ENCODE results near the gene CYTH2.
A peak's percentile ranks its signal among the peaks of the same experiment; 100 is the strongest.

The CYTH2 gene

DNA sequence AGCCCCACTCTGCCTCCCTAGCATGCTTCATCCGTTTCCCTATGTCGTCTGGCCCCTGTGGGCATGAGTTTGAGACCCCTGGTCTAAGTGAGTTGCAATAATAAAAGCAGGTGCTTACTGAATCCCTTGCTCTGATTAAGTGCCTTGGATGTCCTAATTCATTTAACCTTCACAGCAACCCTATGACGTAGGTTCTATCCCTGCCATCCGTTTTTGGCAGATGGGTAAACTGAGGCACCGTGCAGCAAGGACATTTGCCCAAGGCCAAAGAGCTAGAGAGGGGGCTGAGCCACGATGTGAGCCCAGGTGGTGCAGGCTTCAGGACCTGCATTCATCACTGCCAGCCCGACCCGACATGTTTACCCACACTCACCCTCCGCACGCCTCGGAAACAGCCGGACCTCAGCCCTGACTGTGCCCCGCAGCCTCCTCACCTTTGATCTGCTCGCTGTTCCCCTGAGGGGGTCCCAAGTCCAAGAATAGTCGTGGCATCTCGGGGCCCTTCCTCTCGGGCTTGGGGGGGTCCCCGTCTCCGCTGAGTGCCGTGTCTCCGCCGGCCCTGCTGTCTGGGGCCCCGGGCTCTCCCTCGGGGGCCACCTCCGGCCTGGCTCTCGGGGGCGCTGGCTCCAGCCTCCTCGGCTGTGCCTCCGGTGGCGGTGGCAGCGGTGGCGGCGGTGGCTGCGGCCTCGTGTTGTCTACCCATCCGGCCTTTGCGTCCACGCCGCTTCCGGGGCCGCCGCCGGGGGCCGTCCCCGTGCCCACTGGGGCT, 28.0 kb downstream of the CYTH2 start:
- DNase-seq, result no peak

GRCh38 chr19:48497728-48498594, 28.8 kb downstream of the CYTH2 start:
- DNase-seq, result no peak

DNA sequence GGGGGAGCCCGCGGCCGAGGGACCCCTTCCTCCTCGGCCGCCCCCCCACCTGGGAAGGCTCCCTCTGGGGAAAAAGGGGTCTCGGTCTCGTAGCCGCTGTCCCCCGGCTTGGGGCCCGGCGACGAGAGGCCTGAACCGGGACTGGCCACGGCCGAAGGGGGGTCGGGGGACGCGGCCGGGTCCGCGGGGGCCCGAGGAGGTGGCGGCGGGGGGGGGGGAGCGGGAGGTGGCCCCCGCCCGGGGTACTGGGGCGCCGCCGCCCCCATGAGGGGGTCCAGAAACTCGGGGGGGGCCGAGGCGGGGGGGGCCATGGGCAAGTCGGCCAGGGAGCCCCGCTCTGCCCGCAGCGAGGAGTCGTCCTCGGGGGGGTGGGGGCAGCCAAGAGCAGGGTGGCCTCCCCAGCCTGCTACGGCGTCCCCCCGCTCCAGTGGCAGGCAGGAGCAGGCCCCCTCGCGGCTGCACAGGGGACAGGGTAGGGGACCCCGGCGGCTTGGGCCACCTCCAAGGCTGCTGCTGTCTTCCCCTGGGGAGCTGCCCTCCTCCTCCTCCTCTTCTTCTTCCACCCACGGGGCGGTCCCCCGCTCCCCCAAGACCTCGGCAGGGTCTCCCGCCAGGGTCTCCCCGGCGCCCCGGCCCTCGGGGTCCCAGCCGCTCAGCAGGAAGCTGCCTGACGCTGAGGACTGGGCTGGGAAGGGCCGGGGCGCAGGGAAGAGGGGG, 29.6 kb downstream of the CYTH2 start:
- no peak for DNase-seq

GRCh38 chr19:48499316-48500090, 30.3 kb downstream of the CYTH2 start:
- no peak for DNase-seq

DNA sequence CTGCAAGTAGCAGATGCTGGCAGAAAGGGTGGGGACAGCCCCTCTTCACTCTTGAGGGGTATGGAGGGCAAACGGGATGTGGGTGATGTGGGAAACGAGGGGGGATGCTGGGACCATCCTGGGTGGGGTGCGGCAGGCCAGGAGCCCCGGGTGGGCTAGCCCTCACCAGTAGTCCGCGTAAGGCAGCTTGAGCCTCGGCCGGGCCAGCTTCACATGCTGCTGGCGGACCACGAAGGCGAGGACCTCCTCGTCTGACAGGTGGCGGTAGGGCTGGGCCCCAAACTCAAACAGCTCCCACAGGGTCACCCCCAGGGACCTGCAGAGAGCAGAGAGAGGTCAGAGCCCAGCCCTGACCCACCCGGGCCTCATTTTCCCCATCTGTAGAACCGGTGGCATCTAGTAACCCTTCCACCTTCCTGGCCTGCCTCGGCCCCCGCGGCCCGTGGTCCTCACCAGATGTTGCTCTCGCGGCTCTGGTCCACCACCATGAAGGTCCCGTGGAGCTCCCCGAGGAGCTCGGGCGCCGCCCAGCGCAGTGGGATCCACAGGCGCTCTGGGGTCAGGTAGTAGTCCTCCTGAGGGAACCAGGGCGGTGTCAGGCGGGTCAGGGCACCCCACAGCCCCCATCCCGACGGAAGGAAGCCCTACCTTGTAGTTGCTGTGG, 31.8 kb downstream of the CYTH2 start:
- no peak for DNase-seq

GRCh38 chr19:48501494-48502349, 32.6 kb downstream of the CYTH2 start:
- DNase-seq, result peak; percentile 84

DNA sequence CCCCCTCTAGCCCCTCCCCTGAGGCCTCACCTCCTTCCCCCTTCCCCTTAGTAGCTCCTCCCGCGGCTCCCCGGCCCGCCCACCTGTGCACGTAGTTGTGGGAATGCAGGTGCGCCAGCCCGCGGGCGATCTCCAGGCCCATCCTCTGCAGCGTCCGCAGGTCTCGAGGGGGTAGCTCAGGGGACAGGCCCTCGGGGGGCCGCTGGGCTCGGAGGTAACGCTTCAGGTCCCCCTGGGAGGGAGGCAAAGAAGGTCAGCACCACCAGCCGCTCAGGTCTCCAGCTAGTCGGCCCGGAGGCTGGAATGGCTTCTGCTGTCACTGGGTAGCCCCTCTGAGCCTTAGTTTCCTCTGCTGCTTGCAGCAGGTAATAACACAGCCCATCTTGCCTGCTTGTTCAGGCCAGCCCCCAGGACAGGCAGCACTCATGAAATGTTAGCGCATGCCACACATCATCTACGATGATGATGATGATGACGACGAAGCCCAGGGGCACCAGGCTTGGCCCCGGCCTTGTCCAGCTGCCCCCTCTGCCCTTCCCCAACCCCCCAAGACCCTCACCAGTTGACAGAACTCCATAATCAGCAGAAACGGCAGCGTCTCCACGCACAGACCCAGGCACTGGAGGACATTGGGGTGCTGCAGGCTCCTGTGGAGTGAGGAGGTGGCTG, 33.3 kb downstream of the CYTH2 start:
- no peak for DNase-seq

DNA sequence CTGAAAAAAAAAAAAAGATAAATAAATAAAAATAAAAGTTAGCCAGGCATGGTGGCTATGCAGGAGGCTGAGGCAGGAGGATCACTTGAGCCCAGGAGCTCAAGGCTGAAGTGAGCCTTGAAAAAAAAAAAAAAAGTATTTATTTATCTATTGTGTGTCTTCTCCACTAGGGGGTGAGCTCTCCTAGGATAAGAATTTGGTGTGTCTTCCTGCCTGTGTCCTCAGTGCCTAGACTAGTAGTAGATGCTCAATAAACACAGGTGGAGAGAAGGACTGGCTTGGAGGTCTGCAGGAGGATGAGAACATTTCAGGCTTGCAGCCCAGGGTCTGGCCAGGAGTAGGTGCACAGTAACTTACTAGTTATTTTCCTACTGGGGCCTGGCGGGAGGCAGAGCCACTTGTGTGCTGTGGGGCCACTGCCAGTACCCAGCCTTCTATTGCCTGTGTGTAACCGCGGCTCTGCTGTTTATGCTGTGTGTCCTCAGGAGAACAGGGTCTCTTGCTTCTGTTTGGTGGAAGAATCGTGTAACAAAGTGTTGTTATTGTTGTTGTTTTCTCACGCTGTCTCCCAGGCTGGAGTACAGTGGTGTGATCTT, 37.1 kb downstream of the CYTH2 start:
- no peak for DNase-seq

DNA sequence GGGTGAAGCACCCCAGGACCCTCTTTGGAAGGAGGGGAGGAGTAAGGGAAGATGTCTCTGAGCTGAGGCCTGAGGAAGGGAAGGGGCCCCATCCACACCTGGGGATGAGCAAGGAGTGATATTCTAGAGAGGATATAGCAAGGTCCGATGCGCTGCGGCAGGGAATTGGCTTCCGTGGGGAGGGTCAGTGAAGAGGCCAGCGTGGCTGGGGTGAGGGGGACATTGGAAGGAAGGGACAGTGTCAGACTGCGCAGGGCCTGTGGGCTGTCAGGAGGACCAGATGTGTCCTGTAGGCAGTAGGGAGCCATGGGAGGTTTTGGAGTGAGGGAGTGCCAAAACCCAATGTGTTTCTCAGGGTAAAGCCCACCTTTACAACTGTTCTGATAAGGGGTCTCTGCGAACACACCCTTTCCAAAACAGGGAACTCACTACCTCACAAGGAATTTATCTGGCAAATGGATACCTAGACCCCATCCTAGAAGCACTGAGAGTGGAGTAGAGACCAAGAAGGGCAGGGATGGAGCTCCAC, 38.8 kb downstream of the CYTH2 start:
- no peak for DNase-seq

DNA sequence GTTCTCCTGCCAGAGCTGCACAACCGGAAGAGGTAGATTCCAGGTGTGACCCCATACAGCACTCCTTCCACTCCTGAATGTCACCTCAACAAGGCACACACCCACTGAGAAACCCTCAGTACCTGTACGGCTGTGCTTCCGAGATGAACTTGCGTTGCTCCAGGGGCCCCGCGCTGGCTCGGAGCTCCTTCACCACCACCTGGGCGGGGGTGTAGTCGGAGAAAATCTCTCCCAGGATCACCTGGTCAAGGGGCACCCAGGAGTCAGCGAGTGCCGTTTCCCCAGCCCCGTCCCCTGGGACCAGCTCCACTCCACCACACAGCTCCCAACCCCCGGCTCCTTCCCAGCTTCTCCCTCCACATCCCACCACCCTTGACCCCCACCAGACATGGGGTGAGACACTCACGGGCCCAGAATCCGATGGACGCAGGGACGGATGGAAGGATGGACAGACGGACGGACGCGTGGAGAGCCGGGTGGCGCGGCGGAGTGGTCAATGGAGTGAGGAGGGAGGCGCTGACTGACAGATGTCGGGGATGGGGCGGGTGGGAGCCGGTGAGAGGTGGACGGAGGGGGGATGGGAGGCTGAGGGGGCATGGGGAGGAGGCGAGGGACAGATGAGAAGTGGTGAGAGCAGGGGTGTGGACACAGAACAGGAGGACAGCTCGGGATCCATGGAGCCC, 39.7 kb downstream of the CYTH2 start:
- DNase-seq, result no peak

DNA sequence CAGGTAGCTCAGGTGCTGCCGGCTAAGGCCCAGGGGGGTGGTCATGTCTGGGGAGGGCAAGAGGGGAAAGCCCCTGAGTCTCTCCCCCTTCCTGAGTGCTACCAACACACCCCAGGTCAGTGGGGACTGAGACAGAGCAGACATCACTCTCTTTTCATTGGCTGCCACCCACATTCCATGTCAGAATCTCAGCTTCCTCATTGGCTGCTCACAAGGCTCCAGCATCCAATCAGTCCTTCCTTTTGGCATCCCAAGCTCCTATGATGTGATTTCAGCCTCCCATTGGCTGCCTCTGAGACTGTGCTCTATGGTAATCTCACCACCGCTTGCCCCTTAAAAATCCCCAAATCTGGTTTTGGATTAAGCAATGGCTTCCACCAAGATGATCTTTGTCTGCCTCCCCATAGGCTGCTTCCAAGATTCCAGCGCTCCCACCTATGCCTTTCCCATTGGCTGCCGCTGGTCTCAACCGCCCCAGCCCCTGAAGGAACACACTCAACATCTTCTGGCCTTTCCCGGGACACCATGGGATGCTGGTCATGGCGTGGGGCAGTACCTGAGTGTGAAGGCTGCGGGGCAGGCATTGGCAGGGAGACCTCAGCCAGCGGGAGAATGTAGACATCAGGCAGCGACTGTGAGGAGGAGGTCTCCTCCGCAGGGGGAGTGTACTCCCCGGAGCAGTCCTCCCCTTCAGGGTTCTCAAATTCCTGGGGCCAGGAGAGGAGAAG, 40.5 kb downstream of the CYTH2 start:
- DNase-seq, result no peak

DNA sequence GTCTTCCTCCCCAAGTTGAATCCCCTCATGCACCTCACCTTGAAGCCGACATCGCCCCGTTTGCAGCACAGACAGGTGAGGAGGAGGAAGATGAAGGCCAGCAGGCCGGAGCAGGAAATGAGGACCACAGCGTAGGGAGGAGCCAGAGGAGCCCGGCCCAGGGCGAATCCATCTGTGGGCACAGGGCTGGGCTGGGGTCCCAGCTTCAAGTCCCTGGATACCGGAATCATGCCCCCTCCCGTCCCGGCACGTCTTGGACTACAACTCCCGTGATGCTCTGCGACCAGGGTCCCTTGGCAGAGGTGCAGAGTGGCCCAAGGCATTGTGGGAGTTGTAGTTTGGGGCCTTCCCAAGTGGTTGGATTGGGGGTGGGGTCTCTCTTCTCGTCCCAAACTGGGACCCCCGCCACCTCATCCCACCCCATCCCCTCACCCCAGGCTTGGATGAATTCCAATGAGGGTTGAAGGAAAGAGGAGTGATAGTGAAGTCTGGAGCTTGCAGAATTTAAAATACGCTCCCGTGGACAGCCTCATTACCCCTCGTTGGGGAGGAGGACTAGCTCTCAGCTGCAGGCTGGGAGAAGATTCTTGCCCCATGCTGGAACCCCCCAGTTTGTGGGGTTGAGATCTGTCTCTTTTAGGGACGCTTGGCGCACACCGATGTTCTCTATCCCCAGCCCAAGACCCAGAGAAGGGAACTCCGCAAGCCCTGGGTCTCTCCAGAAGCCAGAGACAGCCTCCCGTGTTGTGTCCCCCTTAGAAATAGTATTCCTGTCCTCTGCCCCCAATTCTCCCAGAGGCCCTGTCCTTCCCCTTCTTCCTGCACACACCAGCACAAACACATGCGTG, 41.5 kb downstream of the CYTH2 start:
- peak; percentile 73 for DNase-seq

- DNase-seq, result no peak
Observed at GRCh38 chr19:48511321-48511731, 42.2 kb downstream of the CYTH2 start.

DNA sequence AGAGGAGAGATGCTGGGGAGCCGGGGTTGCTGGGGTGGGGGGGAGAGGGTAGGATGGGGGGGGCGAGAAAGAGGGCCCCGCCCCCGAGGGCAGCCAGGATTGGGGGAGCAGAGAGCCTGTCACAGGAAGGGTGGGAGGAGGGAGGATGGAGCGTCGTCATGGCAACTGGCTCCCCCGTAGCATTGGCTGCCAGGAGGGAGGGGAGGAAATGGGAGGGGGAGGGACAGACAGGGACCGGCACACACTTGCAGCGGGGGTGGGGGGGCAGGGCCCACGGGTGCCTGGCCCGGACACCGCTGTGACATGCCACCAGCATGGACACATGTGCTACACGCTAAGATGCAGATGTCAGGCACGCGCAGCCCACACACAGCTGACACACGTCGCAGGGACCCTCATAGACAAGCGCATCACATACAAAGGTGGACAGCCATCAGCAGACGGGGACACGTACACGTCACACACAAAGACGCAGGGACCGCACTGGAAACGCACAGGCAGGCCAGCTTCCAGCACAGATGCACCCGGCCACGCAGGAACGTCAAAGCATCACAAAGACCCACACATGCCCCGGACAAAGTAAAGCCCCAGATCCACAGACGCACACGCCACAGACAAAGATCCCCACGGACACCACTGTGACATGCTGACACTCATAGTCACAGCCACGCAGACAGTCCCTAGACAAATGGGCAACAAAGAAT, 42.8 kb downstream of the CYTH2 start, which contains the start of gene LMTK3:
Gene LMTK3 (minus strand): TSS at position 36 of the 704 bp plus-strand sequence. CDS start 259 bp downstream, outside the sequence.
- DNase-seq, result peak; percentile 79

- no peak for DNase-seq
Observed at GRCh38 chr19:48512504-48513288, 43.5 kb downstream of the CYTH2 start.
